K562 (cell line): ENCODE results near the gene BSCL2. TPM values are rescaled to one million over a fixed set of nuclear protein-coding genes. Genes with fewer than 3 reads are reported as not detected.

ENCODE experiments used
- BRD9 ChIP-seq: fragments of 450-650 bp; IDR thresholded peaks from 2 replicates; pipeline ENCODE4 v1.6.1; 2018; ENCODE audit warnings: low read depth; ENCODE audit not compliant: partially characterized antibody
- CBX3 ChIP-seq, 2 experiments: IDR thresholded peaks; 1 replicate in 1 of 2; 2 replicates in 1 of 2; pipeline ENCODE4 v1.6.1; 2012; ENCODE audit warnings: inconsistent platforms in 2 of 2, low read length in 2 of 2, borderline replicate concordance in 1 of 2, control low read depth in 1 of 2
- CREB3L1 ChIP-seq: fragments of 450-650 bp; IDR thresholded peaks from 2 replicates; pipeline ENCODE4 v1.6.1; 2014; ENCODE audit warnings: low read depth, mild to moderate bottlenecking, moderate library complexity, borderline replicate concordance
- ELK3 ChIP-seq: fragments of 450-650 bp; formaldehyde crosslinking; IDR thresholded peaks from 2 replicates; pipeline ENCODE4 v1.4.0; 2020; ENCODE audit warnings: mild to moderate bottlenecking
- FOS ChIP-seq: IDR thresholded peaks from 3 replicates; pipeline ENCODE4 v1.6.1; 2011; ENCODE audit not compliant: insufficient read length; ENCODE audit errors: extremely low read depth
- HDAC2 ChIP-seq: fragments of 450-650 bp; IDR thresholded peaks from 2 replicates; pipeline ENCODE4 v1.6.1; 2016; ENCODE audit warnings: mild to moderate bottlenecking
- HINFP ChIP-seq: fragments of 450-650 bp; conservative IDR thresholded peaks from 2 replicates; pipeline ENCODE4 v1.6.1; 2016; ENCODE audit warnings: missing genetic modification characterization, low read depth, mild to moderate bottlenecking, control low read depth, missing compliant biosample characterization
- KLF1 ChIP-seq: fragments of 450-650 bp; IDR thresholded peaks from 2 replicates; pipeline ENCODE4 v1.6.1; 2016; ENCODE audit warnings: missing genetic modification characterization, missing compliant biosample characterization
- KLF10 ChIP-seq: fragments of 250-450 bp; sonication (Bioruptor Pico); IDR thresholded peaks from 2 replicates; pipeline ENCODE4 v1.6.1; 2021; ENCODE audit warnings: matching md5 sums
- MITF ChIP-seq: IDR thresholded peaks from 2 replicates; pipeline ENCODE4 v1.6.1; 2014; ENCODE audit warnings: antibody characterized with exemption
- MTA1 ChIP-seq: fragments of 450-650 bp; IDR thresholded peaks from 2 replicates; pipeline ENCODE4 v1.6.1; 2017; ENCODE audit warnings: borderline replicate concordance
- MYC ChIP-seq, 2 experiments: fragments of 250-450 bp in 1 of 2; sonication (Bioruptor Pico) in 1 of 2; IDR thresholded peaks; 2 replicates each; pipeline versions ENCODE4 v1.5.1 to v1.6.1; 2012 to 2021; ENCODE audit warnings: low read depth in 2 of 2, borderline replicate concordance in 1 of 2, improper control_type of control experiment in 1 of 2, low read length in 1 of 2, mild to moderate bottlenecking in 1 of 2, moderate library complexity in 1 of 2
- RFX5 ChIP-seq: IDR thresholded peaks from 2 replicates; pipeline ENCODE4 v1.6.1; 2011; ENCODE audit warnings: low read depth, mild to moderate bottlenecking, improper control_type of control experiment, low read length
- SP1 ChIP-seq: sonication (generic); formaldehyde crosslinking; IDR thresholded peaks from 2 replicates; pipeline ENCODE4 v1.8.1; 2022; ENCODE audit warnings: mild to moderate bottlenecking, missing genetic modification reagents
- XRCC4 ChIP-seq: IDR thresholded peaks from one replicate; pipeline ENCODE4 v1.6.1; 2011; ENCODE audit not compliant: insufficient read depth, insufficient read length; ENCODE audit errors: extremely low read depth
- ZHX1 ChIP-seq: fragments of 150-350 bp; conservative IDR thresholded peaks from 2 replicates; pipeline ENCODE4 v1.6.1; 2014; ENCODE audit warnings: low read length
- ZNF12 ChIP-seq: sonication (generic); formaldehyde crosslinking; IDR thresholded peaks from 2 replicates; pipeline ENCODE4 v1.4.0; 2020; ENCODE audit warnings: mild to moderate bottlenecking, missing genetic modification reagents
- ZNF347 ChIP-seq: fragments of 450-650 bp; formaldehyde crosslinking; IDR thresholded peaks from 2 replicates; pipeline ENCODE4 v1.4.0; 2020; ENCODE audit warnings: low read depth, mild to moderate bottlenecking, moderate library complexity
- polyA plus RNA-seq, 8 experiments: library from polyadenylated mRNA; depleted of rRNA in 4 of 8; stranded (reverse) in 5 of 8; unstranded in 3 of 8; fragments of >200 nt; fragmentation: Nextera tagmentation in 2 of 8; fragmentation: Illumina TruSeq in 1 of 8; extraction: Ambion mirVana in 2 of 8; extraction: Trizol in 1 of 8; gene quantifications; 2 replicates each; pipeline versions ENCODE4 v1.2.1 to v1.2.3, GENCODE V29; 2011 to 2014; ENCODE audit warnings: inconsistent platforms in 1 of 8, missing spikeins in 1 of 8
- total RNA-seq, 7 experiments: library from RNA; depleted of rRNA in 6 of 7; stranded (reverse); fragments of >200 nt in 6 of 7; fragmentation: Illumina TruSeq in 2 of 7; extraction: Trizol in 2 of 7; gene quantifications; 2 replicates each; pipeline versions ENCODE4 v1.2.1 to v1.2.3, GENCODE V29; 2011 to 2021; ENCODE audit warnings: low replicate concordance in 1 of 7

The BSCL2 gene
- total and polyA plus RNA-seq, 9 of the 15 experiments (the other 6 are each of a cell fraction or from before 2014, with no cell fraction given), result 18.9 to 51.7 (median 35.2) TPM

DNA sequence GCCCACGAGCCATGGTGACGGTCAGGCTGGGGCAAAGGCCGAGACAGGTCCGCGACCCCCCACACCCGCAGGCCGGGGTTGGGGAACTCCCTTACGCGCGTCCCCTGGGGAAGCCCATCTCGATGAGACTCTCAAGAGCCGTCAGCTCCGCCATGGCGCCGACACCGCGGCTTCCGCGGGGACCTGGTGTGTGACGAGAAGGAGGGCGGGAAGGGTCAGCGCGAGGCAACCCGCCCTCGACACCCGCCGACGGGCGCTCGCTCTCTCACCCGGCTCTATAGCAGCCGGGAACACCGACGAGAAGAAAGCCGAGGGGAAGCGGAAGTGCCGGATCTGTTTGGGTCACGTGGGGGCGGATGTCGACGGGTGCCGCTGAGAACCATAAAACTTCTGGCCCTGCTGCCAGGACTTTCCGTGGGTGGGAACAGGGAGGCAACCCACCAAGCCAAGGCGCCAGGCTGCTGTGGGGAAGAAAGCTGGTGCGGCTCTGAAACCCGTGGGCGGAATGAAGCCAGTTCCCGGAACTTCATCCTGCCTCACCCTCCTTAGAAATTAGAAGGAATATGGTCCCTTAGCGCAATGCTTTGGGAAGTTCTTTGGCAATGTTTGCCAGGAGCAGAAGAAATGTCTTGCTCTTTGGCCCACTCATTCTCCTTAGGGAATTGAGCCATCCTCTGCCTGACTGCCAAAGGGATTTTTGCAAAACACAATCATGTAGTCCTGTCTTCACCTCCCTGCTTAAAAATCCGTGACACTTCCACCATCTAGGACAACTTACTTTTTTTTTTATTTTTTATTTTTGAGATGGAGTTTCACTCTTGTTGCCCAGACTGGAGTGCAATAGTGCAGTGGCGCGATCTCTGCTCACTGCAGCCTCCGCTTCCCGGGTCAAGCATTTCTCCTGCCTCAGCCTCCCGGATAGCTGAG, 28.2 kb downstream of the BSCL2 start, which contains the start of gene UBXN1 (continued):
- TF ChIP-seq ELK3 (no peak), MITF (peak; percentile 74; the same call in 1 of the 2 replicates), CREB3L1 (0 out of 2 replicates have a peak, but pooled peaks have one; percentile 37), KLF10 (CRISPR knock-in tag) (no peak), HINFP (tag) (no peak), KLF1 (no peak), ZNF347 (CRISPR knock-in tag) (no peak), ZNF12 (CRISPR knock-in tag) (peak; percentile 64; the same call in 1 of the 2 replicates), MYC (IDR thresholded peaks at IDR 0.05; ENCODE audit: low read depth, low read length) (peak; percentile 79), MYC (CRISPR knock-in tag; IDR thresholded peaks at IDR 0.05; ENCODE audit: borderline replicate concordance, low read depth) (0 out of 2 replicates have a peak, but pooled peaks have one; percentile 26), RFX5 (no peak), XRCC4 (no peak), CBX3 (IDR thresholded peaks at IDR 0.05; ENCODE audit: borderline replicate concordance in 1 of 2, low read length in 2 of 2) (no peak), SP1 (CRISPR knock-in tag) (peak; percentile 32; the same call in 1 of the 2 replicates), ZHX1 (no peak), FOS (no peak), HDAC2 (peak; percentile 46; the same call in 1 of the 2 replicates), BRD9 (no peak), MTA1 (no peak)
